A549 (cell line): ENCODE data around the gene CHAD. TPM values are rescaled to one million over a fixed set of nuclear protein-coding genes. Genes with fewer than 3 reads are reported as not detected.

Experiments used
- ATAC-seq, 2 experiments: fragments of 200-7000 bp in 1 of 2; fragments of >200 bp in 1 of 2; cut with Nextera tagmentation in 1 of 2; cut with Tn5 transposase in 1 of 2; 3 replicates each; pipeline versions ENCODE4 v1.8.0 to v1.9.1; 2018 to 2020; ENCODE audit warnings: mild to moderate bottlenecking in 1 of 2, moderate library complexity in 1 of 2
- CTCF ChIA-PET: fragments of 300-600 bp; sonication (Branson Sonifier 250); formaldehyde crosslinking; extraction: SDS; loops from one replicate; lab custom pipeline; 2021; ENCODE audit warnings: antibody characterized with exemption, inconsistent platforms; lab: Yijun Ruan, JAX
- POLR2A ChIA-PET: fragments of 350-600 bp; formaldehyde crosslinking; extraction: SDS; loops from one replicate; lab custom pipeline; 2021; ENCODE audit warnings: antibody characterized with exemption, inconsistent platforms; lab: Yijun Ruan, JAX
- DNase-seq, 2 experiments: peaks; one replicate each; pipeline versions ENCODE4 v3.0.0 to v3.0.0-alpha.2; 2011 to 2016; ENCODE audit warnings: low read depth in 1 of 2, low spot score in 1 of 2
- FAIRE-seq: peaks from 2 replicates; lab custom pipeline; 2011; peaks lifted over from hg19 to GRCh38; lab: Jason Lieb, UNC
- H3K27ac ChIP-seq, 2 experiments: fragments of >200 bp; sonication (Bioruptor Twin); formaldehyde crosslinking; 3 replicates each; pipeline ENCODE4 v1.5.1; 2016 to 2017
- H3K4me1 ChIP-seq: fragments of >200 bp; sonication (Bioruptor Twin); formaldehyde crosslinking; 3 replicates; pipeline ENCODE4 v1.6.1; 2016
- H3K4me2 ChIP-seq: fragments of >200 bp; sonication (Bioruptor Twin); formaldehyde crosslinking; 3 replicates; pipeline ENCODE4 v1.6.1; 2016
- H3K4me3 ChIP-seq: fragments of >200 bp; sonication (Bioruptor Twin); formaldehyde crosslinking; 3 replicates; pipeline ENCODE4 v1.5.1; 2016
- H3K9me3 ChIP-seq: fragments of >200 bp; sonication (Bioruptor Twin); formaldehyde crosslinking; 3 replicates; pipeline ENCODE4 v1.6.1; 2016
- ATOH8 ChIP-seq: fragments of 250-450 bp; sonication (Bioruptor Pico); IDR thresholded peaks from 2 replicates; pipeline ENCODE4 v1.5.0; 2020; ENCODE audit warnings: low read depth, mild to moderate bottlenecking, moderate library complexity
- CEBPB ChIP-seq, 2 experiments: fragments of >200 bp in 1 of 2; sonication (Bioruptor Twin) in 1 of 2; formaldehyde crosslinking in 1 of 2; IDR thresholded peaks; 2 replicates each; pipeline ENCODE4 v1.6.1; 2012 to 2016
- CHD4 ChIP-seq: fragments of 200-600 bp; sonication (generic); IDR thresholded peaks from 2 replicates; pipeline ENCODE4 v1.6.1; 2016; ENCODE audit warnings: antibody characterized with exemption, mild to moderate bottlenecking, borderline replicate concordance
- E2F6 ChIP-seq: IDR thresholded peaks from 2 replicates; pipeline ENCODE4 v1.6.1; 2012; ENCODE audit warnings: low read depth, borderline replicate concordance
- EHF ChIP-seq: fragments of 250-450 bp; sonication (Bioruptor Pico); IDR thresholded peaks from 2 replicates; pipeline ENCODE4 v1.5.0; 2020; ENCODE audit warnings: mild to moderate bottlenecking
- ELK1 ChIP-seq: fragments of 150-350 bp; IDR thresholded peaks from 2 replicates; pipeline ENCODE4 v1.6.1; 2014; ENCODE audit warnings: low read depth, mild to moderate bottlenecking, low read length
- ESRRA ChIP-seq: fragments of 150-350 bp; IDR thresholded peaks from 2 replicates; pipeline ENCODE4 v1.6.1; 2014; ENCODE audit warnings: mild to moderate bottlenecking, low read length, borderline replicate concordance
- FOSL2 ChIP-seq, 2 experiments: fragments of 450-650 bp in 1 of 2; fragments of >200 bp in 1 of 2; sonication (Bioruptor Twin) in 1 of 2; formaldehyde crosslinking; IDR thresholded peaks; 2 replicates each; pipeline versions ENCODE4 v1.5.0 to v1.6.1; 2016 to 2020; ENCODE audit warnings: mild to moderate bottlenecking in 1 of 2, moderate library complexity in 1 of 2
- HDAC2 ChIP-seq: fragments of 200-600 bp; sonication (generic); IDR thresholded peaks from 2 replicates; pipeline ENCODE4 v1.6.1; 2016
- HES2 ChIP-seq: fragments of >200 bp; sonication (Bioruptor Twin); formaldehyde crosslinking; IDR thresholded peaks from 2 replicates; pipeline ENCODE4 v1.6.1; 2016
- HOXB5 ChIP-seq: fragments of 250-450 bp; sonication (Bioruptor Pico); IDR thresholded peaks from 2 replicates; pipeline ENCODE4 v1.5.0; 2020; ENCODE audit warnings: mild to moderate bottlenecking, moderate library complexity
- JUNB ChIP-seq: fragments of >200 bp; sonication (Bioruptor Twin); formaldehyde crosslinking; IDR thresholded peaks from 2 replicates; pipeline ENCODE4 v1.6.1; 2016
- MYC ChIP-seq: IDR thresholded peaks from 2 replicates; pipeline ENCODE4 v1.6.1; 2012; ENCODE audit warnings: mild to moderate bottlenecking, inconsistent platforms, low read length, improper control_type of control experiment, borderline replicate concordance
- NFE2L2 ChIP-seq: fragments of 150-350 bp; conservative IDR thresholded peaks from 2 replicates; pipeline ENCODE4 v1.6.1; 2014; ENCODE audit warnings: low read length
- NPAS2 ChIP-seq: fragments of 250-450 bp; sonication (Bioruptor Pico); IDR thresholded peaks from 2 replicates; pipeline ENCODE4 v1.8.0; 2022; ENCODE audit warnings: mild to moderate bottlenecking, moderate library complexity, borderline replicate concordance
- PBX3 ChIP-seq: IDR thresholded peaks from 2 replicates; pipeline ENCODE4 v1.6.1; 2012
- POLR2A ChIP-seq: IDR thresholded peaks from 2 replicates; pipeline ENCODE4 v1.6.1; 2012; ENCODE audit warnings: mild to moderate bottlenecking, low read length
- POLR2AphosphoS2 ChIP-seq: conservative IDR thresholded peaks from 2 replicates; pipeline ENCODE4 v1.6.1; 2012; ENCODE audit warnings: low read length, improper control_type of control experiment, inconsistent platforms
- RFX5 ChIP-seq: fragments of 450-650 bp; IDR thresholded peaks from 2 replicates; pipeline ENCODE4 v1.7.1; 2014; ENCODE audit warnings: antibody characterized with exemption, mild to moderate bottlenecking, moderate library complexity
- USF2 ChIP-seq: fragments of 450-650 bp; IDR thresholded peaks from 2 replicates; pipeline ENCODE4 v1.6.1; 2014; ENCODE audit warnings: antibody characterized with exemption
- ZSCAN20 ChIP-seq: fragments of 250-450 bp; sonication (Bioruptor Pico); IDR thresholded peaks from 2 replicates; pipeline ENCODE4 v1.8.0; 2022; ENCODE audit warnings: mild to moderate bottlenecking, moderate library complexity
- WGBS: methylation state at CpG from one replicate; pipeline ENCODE4 v1.1.6; 2017; ENCODE audit errors: missing lambda C conversion rate; 5-methylcytosine and 5-hydroxymethylcytosine counted together
- polyA plus RNA-seq, 4 experiments: library from polyadenylated mRNA; depleted of rRNA in 3 of 4; stranded (reverse); fragments of >200 nt; fragmentation: RNase III in 1 of 4; extraction: RNeasy Plus Mini Kit Qiagen cat#74134 plus additional on column Dnase treatment in 1 of 4; gene quantifications; 2 replicates in 3 of 4; 3 replicates in 1 of 4; pipeline ENCODE4 v1.2.3, GENCODE V29; 2011 to 2017

CHAD gene
- polyA plus RNA-seq, 2 of the 4 experiments (the other 2 are of a cell fraction): not detected

GRCh38 chr17:50467114-50467854 lies 1.4 kb downstream of the CHAD start:
- CTCF ChIA-PET: interaction anchor here (1.0 to 19.6 kb wide), 5 partner anchors 8 to 70 kb away, joined by 3 to 238 read pairs (median 7); partner anchors contain the start of genes LRRC59 and RSAD1
- peak overlapping the region; percentile 42 for H3K4me2 ChIP-seq
- TF ChIP-seq USF2 (no peak), NFE2L2 (no peak), NPAS2 (CRISPR knock-in tag) (no peak), HDAC2 (no peak), RFX5 (no peak), MYC (no peak), HOXB5 (no peak), ELK1 (no peak), E2F6 (no peak), CEBPB (IDR thresholded peaks at IDR 0.05) (no peak), POLR2A (no peak), PBX3 (no peak)
- 86% methylated on average over 7 of the region's 7 CpGs for WGBS
- no peak overlapping the region for H3K4me3 ChIP-seq
- H3K27ac ChIP-seq: peak overlapping the region; percentile 18 to 29; a peak in 2 of 6 replicates
- POLR2A ChIA-PET: no interaction called here
- H3K9me3 ChIP-seq: no peaks in the 10 kb centered on the region
- FAIRE-seq (peak; percentile 7), ATAC-seq (peak in 1 of 2 experiments; percentile 26; a peak in 3 of 6 replicates), DNase-seq (no peak)
- H3K4me1 ChIP-seq: peaks cover 16% of the 10 kb centered on the region

- 56% methylated on average over 9 of the region's 9 CpGs for WGBS
- peak in 1 of 2 experiments; percentile 35; a peak in 3 of 6 replicates for ATAC-seq
- POLR2A ChIA-PET: no interaction called here
Observed at GRCh38 chr17:50466371-50467113, 2.1 kb downstream of the CHAD start.

More at GRCh38 chr17:50466371-50467113, 2.1 kb downstream of the CHAD start:
- Histone ChIP-seq H3K4me1 (peaks cover 16% of the 10 kb centered on the region), H3K27ac (peak overlapping the region; percentile 18 to 29; a peak in 4 of 6 replicates), H3K9me3 (no peaks in the 10 kb centered on the region), H3K4me2 (peak overlapping the region; percentile 42), H3K4me3 (no peak overlapping the region)
- DNase-seq (no peak), FAIRE-seq (no peak)
- CTCF ChIA-PET: interaction anchor here (0.6 to 19.6 kb wide), 6 partner anchors 9 to 723 kb away, joined by 3 to 238 read pairs (median 7); partner anchors contain the start of genes LRRC59 and RSAD1
- TF ChIP-seq HOXB5 (no peak), FOSL2 (IDR thresholded peaks at IDR 0.05) (no peak), FOSL2 (CRISPR knock-in tag; IDR thresholded peaks at IDR 0.05) (no peak), CHD4 (no peak), ZSCAN20 (CRISPR knock-in tag) (no peak), E2F6 (no peak), HES2 (no peak), ATOH8 (CRISPR knock-in tag) (no peak), JUNB (no peak), ESRRA (no peak), POLR2AphosphoS2 (no peak), EHF (CRISPR knock-in tag) (no peak)
